OCI-M2 (cell line): ENCODE data around the gene OTULINL.

Source experiments
- DNase-seq: peaks from one replicate; lab custom pipeline; 2025; ENCODE audit not compliant: unreplicated experiment; lab: John Stamatoyannopoulos, UW

The OTULINL gene

GRCh38 chr5:14599476-14600127 is 18.0 kb downstream of the OTULINL start:
- no peak for DNase-seq

- no peak for DNase-seq
Observed at GRCh38 chr5:14600846-14601245, 19.3 kb downstream of the OTULINL start.

GRCh38 chr5:14603141-14603540 is 21.5 kb downstream of the OTULINL start:
- no peak for DNase-seq

GRCh38 chr5:14607104-14607503 is 25.5 kb downstream of the OTULINL start:
- no peak for DNase-seq

GRCh38 chr5:14608169-14608568 is 26.6 kb downstream of the OTULINL start:
- no peak for DNase-seq

- DNase-seq: no peak
Observed at GRCh38 chr5:14611737-14612136, 30.1 kb downstream of the OTULINL start.

- no peak for DNase-seq
Observed at GRCh38 chr5:14614490-14614889, 32.9 kb downstream of the OTULINL start.

- no peak for DNase-seq
Observed at GRCh38 chr5:14615365-14615764, 33.8 kb downstream of the OTULINL start.

- DNase-seq: no peak
Observed at GRCh38 chr5:14617441-14617840, 35.8 kb downstream of the OTULINL start.

- DNase-seq: no peak
Observed at GRCh38 chr5:14627270-14627669, 45.7 kb downstream of the OTULINL start.

GRCh38 chr5:14628346-14628745 is 46.8 kb downstream of the OTULINL start:
- no peak for DNase-seq

- no peak for DNase-seq
Observed at GRCh38 chr5:14630671-14631070, 49.1 kb downstream of the OTULINL start.

- DNase-seq: no peak
Observed at GRCh38 chr5:14635656-14636055, 54.1 kb downstream of the OTULINL start.

GRCh38 chr5:14640765-14641164 is 59.2 kb downstream of the OTULINL start:
- no peak for DNase-seq

GRCh38 chr5:14644623-14645237 is 63.1 kb downstream of the OTULINL start:
- DNase-seq: no peak

- no peak for DNase-seq
Observed at GRCh38 chr5:14650052-14650451, 68.5 kb downstream of the OTULINL start.

- DNase-seq: no peak
Observed at GRCh38 chr5:14655146-14655741, 73.7 kb downstream of the OTULINL start.

GRCh38 chr5:14656898-14657297 is 75.3 kb downstream of the OTULINL start:
- no peak for DNase-seq

- DNase-seq: no peak
Observed at GRCh38 chr5:14659821-14660607, 78.4 kb downstream of the OTULINL start.

GRCh38 chr5:14660833-14661232 is 79.2 kb downstream of the OTULINL start:
- no peak for DNase-seq
